CD4-positive, alpha-beta T cell treated with Interleukin-15 for 1 hour (primary cell): Measurements from ENCODE around the gene CCNQ.

Experiments used
- DNase-seq: peaks from one replicate; pipeline ENCODE4 v3.0.0-alpha.2; 2020

The CCNQ gene

DNA sequence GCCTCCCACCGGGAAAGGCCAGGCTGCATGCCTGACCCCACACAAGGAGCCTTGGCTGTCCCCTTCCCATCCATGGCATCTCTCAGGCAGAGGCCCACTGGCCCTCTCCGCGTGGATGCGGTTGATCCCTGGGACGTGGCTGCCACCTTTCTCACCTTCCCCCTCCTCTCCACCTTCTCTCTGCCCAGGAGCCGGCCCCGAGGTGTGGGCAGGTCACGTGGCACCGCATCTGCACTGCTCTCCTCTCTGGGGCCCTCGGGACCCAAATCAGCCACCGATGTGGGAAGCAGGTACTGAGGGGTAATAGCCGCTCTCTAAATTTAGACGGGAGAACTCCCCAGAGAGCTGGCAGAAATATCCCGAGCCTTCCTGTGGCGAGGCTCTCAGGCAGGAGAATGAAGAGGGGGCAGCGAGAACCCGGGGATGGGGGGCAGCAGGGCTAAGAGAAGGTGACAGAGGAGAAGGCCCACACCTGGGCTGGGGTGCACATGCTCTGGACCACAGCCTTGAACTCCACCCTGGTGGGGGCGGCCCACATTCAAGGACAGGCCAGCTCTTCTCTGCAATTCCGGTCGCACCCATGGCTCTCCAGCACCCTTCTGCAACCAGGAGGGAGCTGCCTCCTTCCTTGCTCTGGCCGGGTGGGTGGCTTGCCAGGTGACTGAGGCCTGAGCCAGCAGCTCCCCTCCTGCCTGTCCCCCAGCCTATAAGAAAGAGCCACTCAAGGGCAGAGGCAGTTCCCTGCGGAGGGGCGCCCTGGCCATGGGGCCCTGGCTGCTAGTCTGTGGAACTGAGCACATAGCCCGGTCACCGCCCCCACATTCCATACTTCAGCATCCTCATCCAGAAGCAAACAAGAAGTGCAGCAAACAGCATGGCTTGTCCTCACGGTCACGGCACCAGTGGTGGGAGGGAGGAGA, 38.4 kb upstream of the CCNQ start:
- no peak for DNase-seq

DNA sequence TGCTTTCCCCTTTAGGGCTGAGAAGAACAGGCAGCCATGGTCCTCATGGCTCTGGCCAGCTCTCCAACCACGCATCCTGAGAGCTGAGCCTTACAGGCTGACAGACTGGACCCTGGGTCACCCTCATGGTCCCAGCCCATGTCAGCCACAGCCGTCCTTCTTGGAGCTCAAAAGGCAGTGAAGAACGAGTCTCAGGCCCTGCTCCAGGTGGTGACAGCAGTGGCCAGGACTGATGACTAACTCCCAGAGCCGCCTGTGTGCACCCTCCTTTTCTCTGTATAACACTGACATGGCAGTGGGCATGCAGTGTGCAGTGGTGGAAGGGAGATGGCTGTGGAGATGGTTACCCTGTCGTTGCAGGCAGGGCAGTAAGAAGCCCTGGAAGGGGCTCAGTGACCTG, 37.8 kb upstream of the CCNQ start:
- DNase-seq, result no peak

DNA sequence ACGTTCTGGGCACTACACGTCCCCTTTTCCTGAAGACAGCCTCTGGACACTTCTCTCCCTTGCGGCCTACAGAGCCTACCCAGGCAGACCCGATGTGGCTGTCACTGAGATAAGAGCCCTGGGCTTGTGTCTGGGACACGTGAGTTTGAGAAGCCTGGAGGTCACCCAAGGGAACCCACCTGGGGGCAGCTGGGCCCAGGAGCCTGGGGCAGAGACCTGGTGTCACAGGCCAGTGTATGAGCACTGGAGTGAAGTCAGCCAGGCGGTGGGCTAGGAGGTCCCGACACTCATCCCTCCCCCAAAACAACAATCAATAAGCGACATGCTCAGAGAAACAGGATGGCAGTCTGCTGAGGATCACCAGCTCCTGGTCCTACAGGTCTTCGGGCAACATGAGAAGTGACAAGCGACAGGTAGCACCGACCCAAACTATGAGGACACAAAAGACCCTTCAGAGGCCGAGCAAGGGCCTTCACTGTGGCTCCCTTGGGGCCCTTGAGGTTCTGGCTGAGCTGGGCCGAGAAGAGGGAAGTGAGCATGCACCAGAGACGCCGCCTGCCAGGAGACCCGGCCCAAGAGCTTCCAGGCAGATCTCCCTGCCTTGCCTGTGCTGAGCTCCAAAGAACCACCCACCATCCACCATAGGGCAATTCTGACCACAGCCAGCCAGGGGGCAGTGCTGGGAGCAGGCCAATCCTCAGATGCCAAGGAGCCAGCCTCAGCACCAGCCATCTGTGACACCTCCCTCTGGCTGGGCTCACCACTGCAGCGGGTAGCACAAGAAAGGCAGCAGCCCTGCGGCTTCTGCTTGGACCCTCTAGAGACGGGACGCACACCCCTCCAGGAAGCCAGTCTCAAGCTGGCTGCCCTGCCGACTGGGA, 37.1 kb upstream of the CCNQ start:
- DNase-seq, result no peak

DNA sequence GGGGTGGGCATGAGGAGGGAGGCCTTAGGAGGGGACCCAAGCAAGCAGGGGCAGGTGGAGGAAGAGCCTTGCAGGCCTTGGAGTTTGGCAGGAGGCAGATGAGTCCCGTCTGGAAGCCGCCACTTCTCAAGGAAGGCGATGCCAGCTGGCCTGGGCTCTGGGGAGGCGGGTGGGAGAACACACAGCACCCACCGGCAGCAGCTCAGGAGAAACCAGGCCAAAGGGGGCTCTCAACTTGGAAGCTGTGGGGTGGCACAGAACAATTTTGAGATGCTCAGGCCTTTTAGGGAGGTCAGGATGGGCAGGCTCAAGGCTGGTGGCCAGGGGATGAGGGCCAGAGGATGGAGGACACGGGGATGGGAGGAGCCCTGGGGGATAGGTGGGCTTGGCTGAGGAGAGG, 36.4 kb upstream of the CCNQ start:
- DNase-seq, result no peak

DNA sequence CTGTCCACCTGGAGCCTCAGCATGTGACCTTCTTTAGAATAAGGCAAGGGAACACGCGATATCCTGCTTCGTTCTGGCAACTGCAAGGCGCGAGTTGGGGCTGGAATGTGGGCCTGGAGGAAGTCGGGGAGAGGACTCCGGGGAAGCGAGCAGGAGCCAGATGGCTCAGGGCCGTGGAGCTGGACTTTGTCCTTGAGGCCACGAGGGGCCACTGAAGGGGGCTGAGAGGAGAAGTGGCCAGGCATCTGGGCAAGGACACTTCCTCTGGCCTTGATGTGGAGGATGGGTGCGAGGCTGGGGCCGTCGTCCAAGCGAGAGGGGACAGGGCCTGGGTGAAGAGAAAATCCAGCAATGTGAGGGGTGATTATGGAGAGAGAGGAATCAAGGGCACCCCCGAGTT, 35.9 kb upstream of the CCNQ start:
- DNase-seq, result no peak

DNA sequence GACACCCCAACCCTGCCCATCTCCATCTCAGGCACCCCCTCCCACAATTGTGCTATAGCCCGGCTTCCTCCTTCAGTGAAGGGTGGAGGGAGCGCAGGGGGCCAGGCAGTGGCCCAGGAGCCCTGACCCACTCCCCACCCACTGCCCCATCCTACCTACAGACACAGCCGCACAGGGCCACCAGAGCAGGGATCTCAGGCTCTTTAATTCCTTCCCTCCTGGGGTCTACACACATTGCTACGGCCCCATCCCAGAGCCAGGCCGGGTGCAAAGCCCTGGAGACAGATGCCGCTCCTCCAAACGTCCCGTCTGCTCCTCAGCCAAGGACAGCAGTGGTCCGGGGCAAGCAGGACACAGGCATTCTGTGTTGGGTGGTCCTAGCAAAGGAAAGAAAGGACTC, 35.3 kb upstream of the CCNQ start:
- no peak for DNase-seq

DNA sequence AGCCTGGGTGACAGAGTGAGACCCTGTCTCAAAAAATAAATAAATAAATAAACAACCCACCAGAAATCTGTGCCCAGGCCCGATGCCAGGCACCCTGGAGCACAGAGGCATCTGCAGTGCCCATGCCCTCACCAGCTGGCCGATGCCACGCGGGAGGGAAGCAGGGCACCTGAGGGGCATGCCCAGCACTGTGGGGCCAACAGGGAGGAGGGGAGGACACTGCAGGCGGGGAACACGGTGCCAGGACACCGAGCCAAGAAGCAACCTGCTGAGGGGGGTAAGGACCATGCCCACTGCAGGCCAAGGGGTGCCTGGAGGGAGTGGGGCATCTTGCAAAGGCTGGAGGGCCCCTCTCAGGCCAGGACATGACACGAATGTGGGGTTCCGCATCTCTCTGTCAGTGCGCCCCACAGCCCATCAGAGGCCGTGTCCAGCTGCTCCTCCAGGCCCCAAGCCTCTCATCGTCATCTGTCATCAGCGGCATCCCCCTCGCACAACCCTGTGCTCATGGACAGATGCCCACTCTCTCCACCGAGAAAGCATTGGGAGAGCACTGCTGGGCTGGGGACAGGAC, 34.8 kb upstream of the CCNQ start:
- no peak for DNase-seq

DNA sequence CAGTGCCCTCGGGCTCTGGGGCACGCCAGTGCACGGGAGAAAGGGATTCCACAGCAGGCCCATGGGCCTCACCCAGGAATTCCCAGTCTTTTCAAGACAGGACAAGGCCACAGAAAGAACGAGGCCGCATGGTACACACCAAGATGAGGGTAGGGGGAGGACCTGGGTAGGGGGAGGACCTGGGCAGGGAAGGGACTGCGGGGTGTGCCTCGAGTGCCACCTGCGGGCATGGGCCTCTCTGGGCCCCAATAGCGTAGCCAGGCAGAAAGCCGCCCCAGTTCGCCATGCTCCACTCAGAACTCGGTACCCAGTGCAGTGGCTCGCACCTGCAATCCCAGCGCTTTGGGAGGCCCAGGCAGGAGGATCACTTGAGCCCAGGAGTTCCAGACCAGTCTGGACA, 34.1 kb upstream of the CCNQ start:
- no peak for DNase-seq

DNA sequence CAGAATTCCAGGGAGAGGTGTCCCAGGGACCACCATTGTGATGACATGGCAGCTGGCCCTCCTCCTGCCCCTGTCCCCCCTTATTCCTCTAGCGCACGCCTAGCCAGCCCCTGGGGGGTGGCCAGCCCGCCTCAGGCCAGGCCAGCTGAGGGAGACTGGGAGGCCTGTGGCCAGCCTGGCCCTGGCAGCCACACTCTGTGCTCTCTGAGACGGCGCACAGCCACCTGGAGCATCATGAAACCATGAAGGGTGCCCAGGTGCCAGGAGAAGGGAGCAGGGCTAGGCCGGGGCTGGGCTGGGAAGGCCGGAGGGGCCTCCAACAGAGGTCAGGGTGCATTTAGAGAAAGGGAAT, 33.6 kb upstream of the CCNQ start:
- DNase-seq, result no peak

DNA sequence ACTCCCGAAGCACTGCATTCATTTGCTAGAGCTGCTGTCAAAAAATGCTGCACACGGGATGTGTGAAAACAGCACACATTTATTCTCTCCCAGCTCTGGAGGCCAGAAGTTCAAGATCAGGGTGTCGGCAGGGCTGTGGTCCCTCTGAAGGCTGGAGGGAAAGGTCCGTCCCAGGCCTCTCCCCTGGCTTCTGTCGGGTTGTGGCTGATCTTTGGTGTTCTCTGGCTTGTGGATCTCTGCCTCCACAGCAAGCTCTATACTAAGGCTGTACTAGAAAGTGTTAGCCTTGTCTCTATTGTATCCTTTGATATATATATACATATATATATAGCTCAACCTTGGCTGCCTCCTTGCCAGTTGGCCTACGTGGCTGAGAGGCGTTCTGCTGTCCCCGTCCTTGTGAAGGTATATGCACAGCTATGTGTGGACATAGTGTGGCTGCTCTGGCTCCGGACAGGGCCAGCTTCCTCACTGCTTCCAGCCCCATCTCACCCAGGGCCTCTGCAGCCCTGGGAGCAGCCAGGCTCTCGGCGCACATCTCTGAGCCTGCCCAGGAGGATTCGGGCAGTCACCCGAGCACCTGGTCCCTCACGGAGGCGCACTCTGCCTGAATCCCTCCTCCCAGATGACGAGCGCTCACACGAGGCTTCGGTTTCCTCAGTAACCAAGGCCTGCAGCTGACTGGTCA, 33.1 kb upstream of the CCNQ start:
- DNase-seq, result no peak

DNA sequence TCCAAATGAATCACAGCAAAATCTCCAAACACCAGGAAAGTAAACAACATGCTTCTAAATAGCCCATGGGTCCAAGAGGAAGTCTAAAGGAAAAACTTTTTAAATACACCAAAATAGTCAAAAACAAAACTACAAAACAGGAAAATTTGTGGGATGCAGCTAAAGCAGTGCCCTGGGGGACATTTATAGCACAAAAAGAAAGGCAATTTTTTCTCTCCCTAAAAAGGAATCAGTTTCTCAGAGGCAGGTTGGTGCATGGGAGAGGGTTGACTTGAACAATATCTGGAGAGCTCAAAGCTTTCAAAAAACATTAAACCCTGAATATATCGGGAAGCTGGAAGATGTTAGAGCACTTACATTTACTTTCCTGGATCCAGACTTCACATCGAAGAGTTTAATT, 32.4 kb upstream of the CCNQ start:
- no peak for DNase-seq

DNA sequence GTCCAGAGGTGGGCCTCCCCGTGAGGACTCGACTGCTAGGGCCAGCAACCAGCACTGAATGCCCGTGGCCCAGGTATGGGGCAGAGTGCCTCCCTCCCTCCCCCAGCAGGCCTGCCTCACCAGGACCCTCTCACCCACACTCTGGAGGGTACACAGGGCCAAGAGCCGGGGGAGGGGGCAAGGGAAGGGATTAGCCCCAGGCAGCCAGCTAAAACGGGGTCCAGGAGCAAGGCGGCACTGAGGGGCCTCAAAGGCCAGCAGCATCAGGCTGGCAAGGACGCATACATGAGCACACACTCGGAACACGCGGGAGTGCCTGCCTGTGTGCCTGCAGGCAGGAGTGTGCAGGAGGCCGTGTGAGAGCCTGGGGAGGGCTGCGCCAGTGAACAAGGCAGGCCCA, 29.7 kb upstream of the CCNQ start:
- peak; percentile 13 for DNase-seq

DNA sequence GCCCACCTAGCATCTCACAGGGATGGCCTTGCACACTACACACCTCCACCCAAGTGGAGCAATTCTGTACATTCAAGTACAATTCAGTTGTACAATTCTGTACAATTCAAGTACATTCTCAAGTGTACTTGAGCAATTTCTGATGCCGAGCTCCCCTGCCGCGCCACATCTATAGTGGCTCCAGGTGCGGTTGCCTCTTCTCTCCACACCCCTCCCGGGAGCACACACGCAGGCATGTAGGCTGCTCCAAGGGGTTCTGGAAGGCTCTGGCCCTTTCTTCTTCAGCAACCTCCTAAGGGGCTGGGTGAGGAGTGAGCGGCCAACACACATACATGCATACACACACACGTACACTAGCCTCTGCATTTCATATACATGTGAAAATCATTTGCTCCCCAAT, 29.2 kb upstream of the CCNQ start:
- no peak for DNase-seq

DNA sequence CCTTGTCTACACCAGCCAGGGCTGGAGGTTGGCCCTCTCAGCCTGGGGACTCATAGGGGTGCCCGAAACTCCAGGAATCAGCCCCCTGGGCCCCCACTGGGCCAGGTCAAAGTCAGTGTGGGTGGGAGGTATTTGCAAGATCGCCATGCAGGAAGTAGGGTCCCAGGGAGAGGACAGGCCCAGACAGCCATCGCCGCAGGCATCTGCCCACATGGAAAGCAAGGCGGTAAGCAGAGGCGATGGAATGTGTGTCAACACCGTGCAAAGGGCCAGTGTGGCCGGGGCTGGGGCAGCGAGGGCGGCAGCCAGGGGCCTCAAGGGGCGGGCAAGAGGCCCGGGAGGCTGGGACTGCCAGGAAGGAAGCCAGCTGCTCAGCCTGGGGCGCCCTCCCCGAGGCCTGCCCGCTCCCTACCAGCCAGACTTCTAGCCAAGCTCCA, 28.8 kb upstream of the CCNQ start:
- peak; percentile 16 for DNase-seq

DNA sequence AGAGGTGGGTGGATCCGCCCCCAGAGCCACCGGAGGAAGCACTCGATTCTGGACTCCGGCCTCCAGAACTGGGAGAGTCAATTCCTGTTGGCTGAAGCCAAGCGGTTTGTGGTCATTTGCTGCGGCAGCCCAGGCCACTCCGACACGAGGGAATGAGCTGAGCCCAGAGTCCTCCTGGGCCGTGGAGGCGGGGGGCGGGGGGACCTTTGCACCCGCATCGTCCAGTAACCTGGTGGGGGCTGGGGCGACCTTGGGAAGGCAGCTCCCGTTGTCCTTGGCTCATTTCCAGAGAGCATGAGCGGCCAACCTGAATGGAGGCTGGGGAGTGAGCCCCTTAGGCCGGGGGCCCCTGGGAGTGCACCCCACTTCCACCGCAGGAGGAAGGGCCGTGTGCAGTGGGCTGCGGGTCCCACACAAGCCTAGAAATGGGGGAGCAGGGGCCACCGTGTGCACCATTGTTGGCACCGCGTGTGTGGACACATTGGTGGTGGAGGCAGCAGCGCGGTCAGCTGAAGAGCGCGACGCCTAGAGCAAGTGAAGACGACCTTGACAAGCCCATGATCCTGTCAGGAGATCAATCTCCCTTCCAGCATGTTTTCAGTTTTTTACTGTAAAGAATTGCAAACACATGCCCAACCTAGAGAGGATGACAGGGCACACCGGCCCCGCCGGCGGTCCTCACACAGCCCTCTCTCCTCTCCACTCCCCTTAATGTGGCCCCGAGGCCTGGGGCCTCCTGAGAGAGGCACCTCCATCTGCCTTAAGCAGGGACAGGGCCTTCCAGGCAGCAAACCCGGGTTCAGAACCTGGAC, 28.1 kb upstream of the CCNQ start:
- peak; percentile 8 for DNase-seq

DNA sequence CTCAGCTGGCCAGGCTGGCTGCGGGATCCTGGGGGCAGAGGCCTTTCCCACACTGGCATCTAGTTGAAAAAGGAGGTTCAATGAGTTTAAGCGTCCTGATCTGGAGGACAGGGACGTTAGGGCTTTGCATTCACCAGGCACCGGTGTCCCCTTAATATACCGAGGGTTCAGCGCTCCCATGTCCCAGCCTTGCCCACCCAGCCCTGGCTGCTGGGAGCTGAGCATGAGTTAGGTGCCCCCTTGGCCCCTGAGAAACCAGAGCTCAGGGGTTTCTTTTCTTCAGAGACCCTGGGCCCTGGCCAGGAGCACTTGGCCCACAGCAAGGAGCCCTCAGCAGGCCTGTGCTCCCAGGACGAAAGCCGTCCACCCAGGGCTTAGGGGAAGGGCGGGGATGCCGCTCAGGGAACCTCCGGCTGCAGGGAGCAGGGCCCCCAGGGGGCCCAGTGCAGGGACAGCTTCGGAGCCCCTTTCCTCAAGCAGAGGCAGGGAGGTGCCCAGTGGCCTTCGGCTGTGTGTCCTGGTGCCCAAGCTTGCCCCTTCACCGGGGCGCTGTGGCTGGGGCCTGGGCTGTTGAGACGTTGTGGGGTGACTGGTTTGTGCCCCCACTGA, 27.2 kb upstream of the CCNQ start:
- peak; percentile 16 for DNase-seq

DNA sequence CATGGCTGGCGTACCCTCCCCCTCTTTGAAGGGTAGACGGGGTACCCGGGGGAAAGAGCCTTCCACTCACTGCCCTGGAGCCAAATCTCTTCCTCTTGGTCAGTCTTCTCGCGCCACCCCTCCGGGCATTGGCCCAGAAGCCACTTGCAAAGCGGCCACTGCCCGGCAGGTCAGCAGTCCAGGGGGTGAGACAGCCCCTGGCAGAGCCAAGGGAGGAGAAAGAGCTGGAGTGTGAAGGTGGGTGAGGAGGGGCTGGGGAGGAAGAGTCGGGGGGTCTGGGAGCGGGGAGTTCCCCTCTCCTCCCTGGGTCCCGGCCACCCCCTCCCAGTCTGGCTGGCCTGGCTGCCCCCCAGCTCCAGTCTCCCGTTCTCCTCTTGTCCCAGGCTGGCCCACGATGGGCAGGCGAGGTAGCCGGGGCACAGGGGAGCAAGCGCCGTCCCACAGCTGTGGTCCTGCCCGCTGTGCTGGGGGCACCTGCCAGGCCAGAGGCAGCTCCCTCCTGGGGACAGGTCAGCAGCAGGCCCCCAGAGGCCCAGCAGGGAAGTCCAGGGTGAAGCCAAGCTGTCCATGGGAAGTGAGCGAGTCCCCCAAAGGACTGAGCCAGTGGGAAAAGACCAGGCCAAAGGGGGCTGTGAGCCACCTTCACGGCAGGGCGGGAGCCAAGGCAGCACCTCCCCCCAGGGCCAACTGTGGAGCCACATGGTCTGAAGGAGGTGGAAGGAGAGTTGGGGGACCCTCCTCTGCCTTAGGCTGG, 26.5 kb upstream of the CCNQ start:
- DNase-seq, result peak; percentile 14

DNA sequence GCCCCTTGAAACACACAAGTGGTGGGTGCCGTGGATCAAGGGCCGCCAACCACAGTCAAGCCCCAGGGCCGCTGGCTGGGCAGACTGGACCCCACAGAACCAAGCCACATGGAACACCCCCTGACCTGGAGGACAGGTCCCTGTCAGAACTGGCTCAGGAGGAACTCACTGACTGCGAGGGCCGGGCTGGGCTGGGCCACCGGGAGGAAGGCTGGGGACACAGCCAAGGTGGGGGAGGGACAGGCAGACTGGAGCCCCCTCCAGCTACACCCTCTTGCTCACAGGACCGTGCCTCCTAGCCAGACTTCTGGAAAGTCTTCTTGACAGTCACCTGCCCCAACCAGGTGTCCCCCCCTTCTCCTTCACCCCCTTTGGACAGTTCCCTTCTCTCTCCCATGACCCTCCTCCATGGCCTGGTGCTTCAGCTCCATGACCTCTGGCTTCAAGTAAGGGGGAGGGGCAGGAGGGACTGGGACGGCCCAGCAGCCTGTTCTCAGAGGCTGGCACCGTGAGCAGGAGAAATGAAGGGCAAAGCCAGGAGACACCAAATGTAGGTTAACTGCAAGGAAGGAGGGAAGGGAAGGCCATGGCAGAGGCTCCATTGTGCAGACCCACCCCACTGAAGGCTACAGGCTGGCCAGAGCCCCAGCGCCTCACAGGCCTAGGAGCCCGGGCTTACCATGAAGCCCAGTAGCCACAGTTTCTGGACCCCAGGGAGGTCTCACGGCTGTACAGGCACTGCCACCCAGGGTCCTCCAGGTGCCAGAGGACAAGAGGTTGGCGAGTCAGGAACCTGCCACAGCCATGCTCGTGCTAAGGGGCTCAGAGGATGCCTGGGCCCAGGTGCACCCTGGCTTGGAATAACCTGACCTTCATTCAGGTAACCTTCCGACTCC, 25.5 kb upstream of the CCNQ start:
- DNase-seq, result peak; percentile 10

DNA sequence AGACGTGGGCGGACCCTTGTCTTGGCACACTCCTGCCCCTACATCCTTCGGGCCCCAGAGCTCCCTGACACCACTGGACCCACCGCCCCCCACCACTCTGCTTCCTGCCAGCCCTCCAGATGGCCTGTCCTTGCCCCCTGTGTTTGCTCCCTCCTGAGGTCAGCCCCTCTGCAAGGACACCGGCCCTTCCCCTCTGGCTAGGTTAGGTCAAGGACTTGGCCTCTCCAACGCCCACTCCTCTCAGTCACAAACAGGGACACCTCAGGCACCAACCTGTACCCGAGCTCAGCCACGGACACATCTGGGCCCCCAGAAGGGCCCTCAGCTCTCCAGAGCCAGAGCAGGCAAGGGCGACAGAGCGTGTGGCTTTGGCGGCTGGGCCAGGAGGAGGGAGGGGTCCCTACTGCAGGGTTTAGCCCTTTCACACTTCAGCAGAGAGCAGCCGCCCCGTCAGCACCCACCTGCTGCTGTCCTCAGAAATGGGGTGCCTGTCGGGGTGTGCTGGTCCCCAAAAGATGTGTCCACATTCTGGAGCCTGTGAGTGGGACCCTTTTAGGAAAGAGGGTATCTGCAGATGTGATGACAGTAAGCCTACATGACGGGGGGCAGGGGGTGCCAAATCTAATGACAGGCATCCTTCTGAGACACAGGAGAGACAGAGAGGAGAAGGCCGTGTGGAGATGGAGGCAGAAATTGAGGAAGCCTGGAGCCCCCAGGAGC, 24.5 kb upstream of the CCNQ start:
- DNase-seq, result peak; percentile 15
